ENCODE results near the gene CSNK1G1.
"Not testable (repeated sequence)": the region's sequence is repeated elsewhere in the genome, so short reads cannot be mapped to it uniquely, and the experiment has no call there.

Gene CSNK1G1

GRCh38 chr15:64122936-64123351, 233.0 kb downstream of the CSNK1G1 start:
- DNase-seq: no peak

GRCh38 chr15:64122444-64122843, 233.5 kb downstream of the CSNK1G1 start:
- DNase-seq: no peak

- DNase-seq: no peak
Measured at GRCh38 chr15:64121614-64122013, 234.4 kb downstream of the CSNK1G1 start.

GRCh38 chr15:64120322-64120721, 235.7 kb downstream of the CSNK1G1 start:
- DNase-seq: not testable (repeated sequence)

- no peak for DNase-seq
Measured at GRCh38 chr15:64117759-64118487, 238.1 kb downstream of the CSNK1G1 start.

Data from activated T-cell treated with anti-CD3 and anti-CD28 coated beads, Interleukin-2, amount 50 U/mL, for 1 hour (primary cell).